Common myeloid progenitor, CD34-positive (primary cell): Measurements from ENCODE around the gene PKD1L1.

ENCODE experiments used
- CTCF ChIA-PET: fragments of 350-600 bp; sonication (Branson Sonifier 250); formaldehyde crosslinking; loops from one replicate; lab custom pipeline; 2021; ENCODE audit warnings: antibody characterized with exemption; lab: Charles Lee
- POLR2A ChIA-PET: fragments of 350-600 bp; sonication (Branson Sonifier 250); formaldehyde crosslinking; loops from one replicate; lab custom pipeline; 2021; ENCODE audit warnings: antibody characterized with exemption; lab: Charles Lee
- DNase-seq, 3 donors: peaks; one replicate each; pipeline versions ENCODE4 v3.0.0 to v3.0.0-alpha.2; 2013
- H3K27ac ChIP-seq, 2 experiments: 1 replicate in 1 of 2; 2 replicates in 1 of 2; pipeline ENCODE4 v1.7.0; 2013; ENCODE audit warnings: inconsistent platforms in 2 of 2, low read length in 2 of 2, mild to moderate bottlenecking in 2 of 2, low read depth in 1 of 2, moderate library complexity in 1 of 2; ENCODE audit not compliant: severe bottlenecking in 2 of 2, insufficient read depth in 1 of 2, poor library complexity in 1 of 2
- H3K27me3 ChIP-seq, 5 experiments: replicated peaks in 2 of 5; 1 replicate in 3 of 5; 2 replicates in 2 of 5; pipeline versions ENCODE4 v1.6.1 to v1.7.0; 2013; ENCODE audit warnings: low read length in 4 of 5, mild to moderate bottlenecking in 2 of 5, moderate library complexity in 2 of 5, inconsistent platforms in 1 of 5; ENCODE audit not compliant: insufficient read depth in 5 of 5, control insufficient read depth in 4 of 5
- H3K36me3 ChIP-seq, 4 experiments: 1 replicate in 2 of 4; 2 replicates in 2 of 4; pipeline versions ENCODE4 v1.6.1 to v1.7.0; 2013; ENCODE audit warnings: low read length in 3 of 4, control low read depth in 1 of 4, mild to moderate bottlenecking in 1 of 4; ENCODE audit not compliant: control insufficient read depth in 4 of 4, insufficient read depth in 4 of 4
- H3K4me1 ChIP-seq, 4 experiments: 1 replicate in 3 of 4; 2 replicates in 1 of 4; pipeline versions ENCODE4 v1.6.1 to v1.7.1; 2013; ENCODE audit warnings: low read length in 3 of 4, mild to moderate bottlenecking in 3 of 4, control low read depth in 1 of 4, inconsistent platforms in 1 of 4, moderate library complexity in 1 of 4; ENCODE audit not compliant: control insufficient read depth in 4 of 4, insufficient read depth in 4 of 4; ENCODE audit errors: control extremely low read depth in 1 of 4
- H3K4me3 ChIP-seq, 7 experiments: 1 replicate in 4 of 7; 2 replicates in 3 of 7; pipeline versions ENCODE4 v1.5.1 to v1.7.0; 2013; ENCODE audit warnings: mild to moderate bottlenecking in 7 of 7, low read length in 6 of 7, moderate library complexity in 6 of 7, inconsistent platforms in 2 of 7, low read depth in 2 of 7, control low read depth in 1 of 7; ENCODE audit not compliant: insufficient read depth in 4 of 7, control insufficient read depth in 1 of 7; ENCODE audit errors: extremely low read depth in 1 of 7
- H3K9me3 ChIP-seq, 5 experiments: 1 replicate in 4 of 5; 2 replicates in 1 of 5; pipeline versions ENCODE4 v1.6.1 to v1.7.1; 2013; ENCODE audit warnings: low read length in 4 of 5, mild to moderate bottlenecking in 2 of 5, inconsistent platforms in 1 of 5, low read depth in 1 of 5, moderate library complexity in 1 of 5; ENCODE audit not compliant: control insufficient read depth in 4 of 5, insufficient read depth in 2 of 5; ENCODE audit errors: control extremely low read depth in 1 of 5
- WGBS: methylation state at CpG from one replicate; pipeline ENCODE4 v1.1.5; 2013; ENCODE audit not compliant: insufficient coverage; 5-methylcytosine and 5-hydroxymethylcytosine counted together

Gene PKD1L1

DNA sequence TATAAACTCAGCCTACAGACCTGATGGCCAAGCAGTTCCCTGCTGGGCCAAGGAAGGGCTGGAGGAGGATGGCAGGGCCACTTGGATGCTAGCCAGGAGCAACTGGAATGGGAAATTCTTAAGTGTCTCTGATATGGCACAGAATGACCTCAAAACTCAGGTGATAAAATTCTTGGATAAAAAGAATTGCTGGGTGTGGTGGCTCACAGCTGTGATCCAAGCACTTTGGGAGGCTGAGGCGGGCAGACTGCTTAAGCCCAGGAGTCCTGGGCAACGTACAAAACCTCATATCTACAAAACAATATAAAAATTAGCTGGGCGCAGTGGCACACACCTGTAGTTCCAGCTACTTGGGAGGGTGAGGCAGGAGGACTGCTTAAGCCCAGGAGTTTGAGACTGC, 14.0 kb upstream of the PKD1L1 start:
- CTCF ChIA-PET = interaction anchor here (1.8 kb wide), 1 partner anchor 17 kb away, joined by 6 read pairs; no protein-coding TSS in a partner anchor

DNA sequence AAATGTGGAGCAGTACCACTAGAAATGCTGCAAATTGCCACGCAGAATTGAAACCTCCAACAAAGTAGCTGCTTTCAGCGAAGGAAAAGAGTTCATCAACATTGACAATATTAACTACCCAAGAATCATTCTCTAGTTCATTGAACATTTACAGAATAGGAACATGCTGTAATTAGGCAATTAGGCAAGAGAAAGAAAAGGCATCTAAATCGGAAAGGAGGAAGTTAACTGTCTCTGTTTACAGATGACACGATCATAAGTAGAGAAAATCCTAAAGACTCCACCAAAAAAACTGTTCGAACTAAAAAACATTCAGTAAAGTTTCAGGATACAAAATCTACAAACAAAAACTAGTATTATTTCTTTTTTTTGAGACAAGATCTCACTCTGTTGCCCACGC, 8.9 kb upstream of the PKD1L1 start:
- Histone ChIP-seq H3K9me3 (no peaks in the 10 kb centered on the region), H3K4me3 (no peak overlapping the region), H3K36me3 (peaks cover 6 to 45% (median 21%) of the 10 kb centered on the region in 4 experiments), H3K4me1 (no peaks in the 10 kb centered on the region), H3K27ac (no peak overlapping the region), H3K27me3 (no peaks in the 10 kb centered on the region)
- WGBS = 95% methylated on average over 4 of the region's 6 CpGs
- DNase-seq = no peak
- ChIA-PET POLR2A (no interaction called here), CTCF (interaction anchor here (0.9 to 2.7 kb wide), 3 partner anchors 12 to 153 kb away, joined by 3 to 7 read pairs (median 6); no protein-coding TSS in a partner anchor)

More for the DNA sequence above, 14.0 kb upstream of the PKD1L1 start:
- POLR2A ChIA-PET = no interaction called here
- no peak for DNase-seq
- no peak overlapping the region for H3K4me3 ChIP-seq
- no peak overlapping the region for H3K27ac ChIP-seq
- peaks cover 19 to 69% (median 45%) of the 10 kb centered on the region in 4 experiments for H3K36me3 ChIP-seq
- H3K27me3 ChIP-seq = no peaks in the 10 kb centered on the region
- H3K9me3 ChIP-seq = no peaks in the 10 kb centered on the region
- no CpG with 5 or more reads among the region's 3 CpGs for WGBS
- peaks cover 0 to 6% (median 2%) of the 10 kb centered on the region in 4 experiments for H3K4me1 ChIP-seq

DNA sequence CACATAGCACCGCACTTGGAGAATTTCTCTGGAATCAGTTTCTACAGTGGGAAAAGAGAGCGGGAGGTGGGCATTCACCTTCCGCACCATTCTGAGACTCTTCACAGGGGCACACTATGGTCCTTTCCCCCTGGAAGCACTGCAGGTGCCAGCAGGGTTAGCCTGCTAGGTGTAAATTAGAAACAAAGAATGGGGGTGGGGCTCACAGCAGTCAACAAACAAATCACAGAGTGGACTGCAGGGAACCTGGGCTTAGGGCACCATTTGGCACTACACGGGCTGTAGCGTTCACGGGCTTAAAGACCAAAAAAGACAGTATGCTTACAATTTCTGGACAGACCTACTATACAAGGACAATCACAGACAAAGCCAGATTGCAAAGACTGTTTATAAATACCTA, 8.0 kb upstream of the PKD1L1 start:
- H3K9me3 ChIP-seq = no peaks in the 10 kb centered on the region
- no peaks in the 10 kb centered on the region for H3K27me3 ChIP-seq
- no peak overlapping the region for H3K27ac ChIP-seq
- POLR2A ChIA-PET = interaction anchor here (0.8 kb wide), 1 partner anchor 65 kb away, joined by 3 read pairs; no protein-coding TSS in a partner anchor
- WGBS = 93% methylated on average over 3 of the region's 6 CpGs
- H3K4me1 ChIP-seq = no peaks in the 10 kb centered on the region
- CTCF ChIA-PET = interaction anchor here (1.0 to 2.7 kb wide), 2 partner anchors 13 to 154 kb away, joined by 3 to 7 read pairs; no protein-coding TSS in a partner anchor
- H3K36me3 ChIP-seq = peaks cover 4 to 36% (median 12%) of the 10 kb centered on the region in 4 experiments
- no peak overlapping the region for H3K4me3 ChIP-seq
- no peak for DNase-seq

DNA sequence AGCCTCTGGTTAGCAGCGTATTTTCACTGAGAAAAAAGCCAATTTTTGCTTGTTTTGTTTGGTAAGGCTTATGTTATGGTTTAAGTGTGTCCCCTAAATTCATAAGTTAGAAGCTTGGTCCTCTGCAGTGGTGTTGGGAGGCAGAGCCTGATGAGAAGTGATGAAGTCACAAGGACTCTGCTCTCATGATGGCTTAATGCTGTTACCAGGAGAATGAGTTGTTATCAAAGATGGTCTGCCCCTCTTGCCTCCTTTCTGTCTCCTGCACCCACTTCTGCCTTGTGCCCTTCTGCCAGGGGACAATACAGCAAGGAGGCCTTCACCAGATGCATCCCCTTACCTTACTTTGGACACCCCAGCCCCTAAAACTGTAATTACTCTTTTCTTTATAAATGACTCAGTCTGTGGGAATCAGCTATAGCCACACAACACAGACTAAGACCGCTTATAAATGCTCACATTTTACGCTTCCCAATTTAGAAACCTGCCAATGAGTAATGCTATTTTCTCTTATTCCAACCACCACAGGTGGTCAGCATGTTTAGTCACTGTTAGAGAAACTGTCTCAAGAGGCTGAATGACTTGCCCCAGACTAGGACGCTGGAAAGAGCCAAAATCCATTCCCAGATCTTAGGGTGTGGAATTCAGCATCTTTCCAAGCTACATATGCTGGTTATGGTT, 6.1 kb upstream of the PKD1L1 start:
- Histone ChIP-seq H3K4me1 (no peaks in the 10 kb centered on the region), H3K4me3 (no peak overlapping the region), H3K9me3 (no peaks in the 10 kb centered on the region), H3K36me3 (peaks cover 4 to 26% (median 11%) of the 10 kb centered on the region in 4 experiments), H3K27me3 (no peaks in the 10 kb centered on the region), H3K27ac (no peak overlapping the region)
- 100% methylated on average over 3 of the region's 4 CpGs for WGBS
- ChIA-PET POLR2A (no interaction called here), CTCF (interaction anchor here (0.6 to 1.2 kb wide), 3 partner anchors 9 to 13 kb away, joined by 3 to 8 read pairs (median 3); no protein-coding TSS in a partner anchor)
- DNase-seq = no peak

DNA sequence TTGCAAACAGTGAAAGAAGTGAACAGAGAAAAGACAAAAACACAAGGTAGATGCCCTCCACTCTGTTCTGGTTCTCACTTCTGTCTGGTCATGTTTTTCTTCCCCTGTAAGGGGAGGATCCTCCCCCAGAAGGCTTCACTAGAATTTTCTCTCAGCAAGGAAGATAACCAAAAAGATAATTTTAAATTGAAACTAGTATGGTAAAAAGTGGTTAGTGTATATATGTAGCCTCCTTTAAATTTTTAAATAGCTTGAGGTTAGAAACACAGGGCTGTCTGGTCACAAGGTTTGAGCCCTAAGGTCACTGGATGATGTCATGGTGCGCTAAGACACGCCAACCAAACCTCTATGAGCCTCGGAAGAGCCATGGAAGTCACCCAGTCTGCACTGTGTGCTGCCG, 5.6 kb upstream of the PKD1L1 start:
- Histone ChIP-seq H3K4me1 (no peaks in the 10 kb centered on the region), H3K27me3 (no peaks in the 10 kb centered on the region), H3K4me3 (no peak overlapping the region), H3K9me3 (no peaks in the 10 kb centered on the region), H3K36me3 (peaks cover 4 to 26% (median 11%) of the 10 kb centered on the region in 4 experiments), H3K27ac (no peak overlapping the region)
- WGBS = 94% methylated on average over 4 of the region's 4 CpGs
- ChIA-PET CTCF (interaction anchor here (0.6 to 1.2 kb wide), 3 partner anchors 9 to 14 kb away, joined by 3 to 8 read pairs (median 8); no protein-coding TSS in a partner anchor), POLR2A (no interaction called here)
- DNase-seq = no peak

DNA sequence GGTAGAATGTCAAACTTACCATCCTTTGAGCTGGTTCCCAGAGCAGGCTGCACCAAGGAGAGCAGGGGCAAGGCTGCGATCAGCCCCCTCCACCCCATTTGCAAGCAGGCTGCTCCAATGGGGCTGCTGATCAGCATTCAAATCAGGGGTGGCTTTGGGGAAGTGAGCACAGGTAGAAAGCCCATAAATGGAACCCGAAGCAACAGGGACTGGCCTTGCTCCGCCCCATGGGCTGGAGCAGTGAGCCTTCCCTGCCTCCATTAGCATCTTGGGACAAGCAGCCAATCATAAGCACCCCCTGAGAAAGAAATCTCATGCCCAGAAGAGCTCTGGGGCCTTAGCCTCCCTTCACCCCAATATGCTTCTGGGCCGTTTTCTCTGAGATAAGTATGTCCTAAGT, 4.0 kb upstream of the PKD1L1 start:
- H3K27ac ChIP-seq = no peak overlapping the region
- DNase-seq = no peak
- POLR2A ChIA-PET = no interaction called here
- no peak overlapping the region for H3K4me3 ChIP-seq
- CTCF ChIA-PET = interaction anchor here (10.2 kb wide), 1 partner anchor 155 kb away, joined by 116 read pairs; no protein-coding TSS in a partner anchor
- WGBS = 90% methylated on average over 3 of the region's 4 CpGs
- H3K9me3 ChIP-seq = no peaks in the 10 kb centered on the region
- no peaks in the 10 kb centered on the region for H3K27me3 ChIP-seq
- peaks cover 4 to 25% (median 11%) of the 10 kb centered on the region in 4 experiments for H3K36me3 ChIP-seq
- no peaks in the 10 kb centered on the region for H3K4me1 ChIP-seq

DNA sequence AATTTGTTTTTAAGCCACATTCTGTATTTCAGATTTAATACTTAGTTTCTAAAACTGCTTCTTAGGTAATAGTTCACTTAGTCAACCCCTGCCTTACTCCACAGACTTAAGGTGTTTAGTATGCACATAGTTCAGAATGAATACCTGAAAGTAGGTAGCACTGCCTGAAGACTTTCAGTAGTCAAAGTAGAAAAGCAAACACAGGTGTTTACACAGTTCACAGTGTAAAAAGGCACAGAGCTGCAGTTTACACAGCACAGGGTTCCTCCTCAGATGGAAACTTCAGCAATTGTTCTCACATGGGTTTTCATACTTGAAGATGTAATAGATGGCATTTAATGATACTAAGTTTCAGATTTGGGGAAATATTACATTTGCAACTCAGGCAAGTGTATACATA, 3.1 kb upstream of the PKD1L1 start:
- Histone ChIP-seq H3K36me3 (peaks cover 4 to 25% (median 11%) of the 10 kb centered on the region in 4 experiments), H3K27me3 (no peaks in the 10 kb centered on the region), H3K27ac (no peak overlapping the region), H3K4me1 (no peaks in the 10 kb centered on the region), H3K9me3 (no peaks in the 10 kb centered on the region), H3K4me3 (no peak overlapping the region)
- CTCF ChIA-PET = interaction anchor here (10.2 kb wide), 1 partner anchor 156 kb away, joined by 116 read pairs; no protein-coding TSS in a partner anchor
- no peak for DNase-seq
- POLR2A ChIA-PET = no interaction called here
